Left ventricle myocardium inferior (tissue), 1 donor: ENCODE results near the gene MPZL1. TPM values are rescaled to one million over a fixed set of nuclear protein-coding genes. Genes with fewer than 3 reads are reported as not detected.
A peak's percentile ranks its signal among the peaks of the same experiment; 100 is the strongest.
"Not testable (repeated sequence)": the region's sequence is repeated elsewhere in the genome, so short reads cannot be mapped to it uniquely, and the experiment has no call there.

Experiments used
- DNase-seq: peaks from one replicate; pipeline ENCODE4 v3.0.0-alpha.2; 2020
- H3K27ac ChIP-seq: fragments of 200-600 bp; replicated peaks from 2 replicates; pipeline ENCODE4 v1.8.0; 2021
- H3K27me3 ChIP-seq: fragments of 200-600 bp; 2 replicates; pipeline ENCODE4 v1.8.0; 2021; ENCODE audit warnings: low read depth
- H3K36me3 ChIP-seq: fragments of 200-600 bp; 2 replicates; pipeline ENCODE4 v1.8.0; 2021
- H3K4me1 ChIP-seq: fragments of 200-600 bp; 2 replicates; pipeline ENCODE4 v1.8.0; 2021
- H3K4me3 ChIP-seq: fragments of 200-600 bp; 2 replicates; pipeline ENCODE4 v1.8.0; 2021; ENCODE audit warnings: mild to moderate bottlenecking, moderate library complexity
- H3K9me3 ChIP-seq: fragments of 200-600 bp; replicated peaks from 2 replicates; pipeline ENCODE4 v1.8.0; 2021
- CTCF ChIP-seq: fragments of 200-600 bp; IDR thresholded peaks from 2 replicates; pipeline ENCODE4 v1.8.0; 2021; ENCODE audit warnings: antibody characterized with exemption, mild to moderate bottlenecking, borderline replicate concordance
- intact Hi-C: fragments of 100-400 bp; cut with micrococcal nuclease; formaldehyde crosslinking; loops from one replicate; pipeline ENCODE4 v1.11.0; 2022
- total RNA-seq: library from RNA; stranded (reverse); fragmentation: NEBNext Ultra II Directional; extraction: Animal tissue kit (Norgen Biotek cat#: 25700); gene quantifications from one replicate; pipeline ENCODE4 v1.2.1, GENCODE V29; 2021
- donor health status: DM: no; HTN: yes; CAD: no; lungs with severe emphysema.

Gene MPZL1
- total RNA-seq, 1 donor from 2014 or later: 28.9 TPM

- no peak for TF ChIP-seq CTCF
- Histone ChIP-seq H3K4me3 (no peak overlapping the region), H3K36me3 (no peaks in the 10 kb centered on the region), H3K27ac (peak overlapping the region; percentile 16), H3K4me1 (peaks cover 38% of the 10 kb centered on the region), H3K27me3 (no peaks in the 10 kb centered on the region), H3K9me3 (no peaks in the 10 kb centered on the region)
- DNase-seq: no peak
- intact Hi-C loops: loop anchor here (5.0 to 10.0 kb wide), 2 partner anchors 73 to 195 kb away; no protein-coding TSS in a partner anchor
Measured at GRCh38 chr1:167800251-167800650, 78.5 kb downstream of the MPZL1 start.

GRCh38 chr1:167802235-167802634 lies 80.5 kb downstream of the MPZL1 start:
- Histone ChIP-seq H3K4me1 (peaks cover 19% of the 10 kb centered on the region), H3K27me3 (no peaks in the 10 kb centered on the region), H3K27ac (no peak overlapping the region), H3K4me3 (no peak overlapping the region), H3K36me3 (no peaks in the 10 kb centered on the region), H3K9me3 (no peaks in the 10 kb centered on the region)
- TF ChIP-seq CTCF: no peak
- intact Hi-C loops: loop anchor here (5.0 to 10.0 kb wide), 2 partner anchors 75 to 197 kb away; no protein-coding TSS in a partner anchor
- DNase-seq: no peak

GRCh38 chr1:167803358-167804207 lies 81.8 kb downstream of the MPZL1 start:
- TF ChIP-seq CTCF: peak; percentile 99
- peak overlapping the region; percentile 29 for H3K4me3 ChIP-seq

GRCh38 chr1:167805041-167805556 lies 83.3 kb downstream of the MPZL1 start:
- no peak overlapping the region for H3K4me3 ChIP-seq
- intact Hi-C loops: loop anchor here (10.0 kb wide), 1 partner anchor 200 kb away; no protein-coding TSS in a partner anchor
- TF ChIP-seq CTCF: no peak

More at GRCh38 chr1:167803358-167804207, 81.8 kb downstream of the MPZL1 start:
- H3K27me3 ChIP-seq: no peaks in the 10 kb centered on the region
- peaks cover 6% of the 10 kb centered on the region for H3K4me1 ChIP-seq
- peak; percentile 92 for DNase-seq
- H3K27ac ChIP-seq: peak overlapping the region; percentile 5
- no peaks in the 10 kb centered on the region for H3K9me3 ChIP-seq
- intact Hi-C loops: loop anchor here (5.0 to 10.0 kb wide), 2 partner anchors 76 to 199 kb away; no protein-coding TSS in a partner anchor
- H3K36me3 ChIP-seq: no peaks in the 10 kb centered on the region

GRCh38 chr1:167806235-167806634 lies 84.5 kb downstream of the MPZL1 start:
- H3K9me3 ChIP-seq, H3K27me3 ChIP-seq, DNase-seq, H3K4me3 ChIP-seq, H3K4me1 ChIP-seq, H3K36me3 ChIP-seq, H3K27ac ChIP-seq: not testable (repeated sequence)
- intact Hi-C loops: loop anchor here (10.0 kb wide), 1 partner anchor 201 kb away; no protein-coding TSS in a partner anchor

More at GRCh38 chr1:167805041-167805556, 83.3 kb downstream of the MPZL1 start:
- H3K27me3 ChIP-seq: no peaks in the 10 kb centered on the region
- H3K4me1 ChIP-seq: peaks cover 6% of the 10 kb centered on the region
- H3K36me3 ChIP-seq: no peaks in the 10 kb centered on the region
- no peak for DNase-seq
- H3K27ac ChIP-seq: no peak overlapping the region
- no peaks in the 10 kb centered on the region for H3K9me3 ChIP-seq

- not testable (repeated sequence) for DNase-seq, H3K27ac ChIP-seq, H3K4me3 ChIP-seq, H3K4me1 ChIP-seq, H3K36me3 ChIP-seq, H3K9me3 ChIP-seq, H3K27me3 ChIP-seq
- intact Hi-C loops: loop anchor here (10.0 kb wide), 1 partner anchor 202 kb away; no protein-coding TSS in a partner anchor
Measured at GRCh38 chr1:167806676-167807075, 84.9 kb downstream of the MPZL1 start.
